ENCODE data around the gene CD151.

- no peak for TF ChIP-seq POLR2AphosphoS5 (IDR thresholded peaks at IDR 0.05; ENCODE audit: borderline replicate concordance, low read depth, low read length)
- no peak for TF ChIP-seq EZH2 (IDR thresholded peaks at IDR 0.05)
Observed at GRCh38 chr11:877565-877964, 44.8 kb downstream of the CD151 start.

Measured in SK-N-MC (cell line).